Measurements from ENCODE around the gene PTAR1. TPM values are rescaled to one million over a fixed set of nuclear protein-coding genes. Genes with fewer than 3 reads are reported as not detected.

PTAR1 gene
- total RNA-seq (10 to 100 TPM; 18.4 to 37.4 (median 25.8) TPM), polyA plus RNA-seq (1 to 10 TPM; 5.8 to 9.1 TPM)
- long read RNA-seq, donor 1, partial matches to known transcripts = 0 of 6 reads
- long read RNA-seq, donor 1, other reads (novel, unspliced or antisense) = 4 of 6 reads
- long read RNA-seq, donor 2, partial matches to known transcripts = 3 of 13 reads
- long read RNA-seq, donor 2, other reads (novel, unspliced or antisense) = 5 of 13 reads
- long read RNA-seq, donor 3, partial matches to known transcripts = 0 of 6 reads
- long read RNA-seq, donor 3, other reads (novel, unspliced or antisense) = 4 of 6 reads

GRCh38 chr9:69759421-69760277, at the start of gene PTAR1:
PTAR1 (minus strand) TSS chr9:69760011; CDS start chr9:69759938, 73 bp downstream.
- Histone ChIP-seq H3K36me3 (no peaks in the 10 kb centered on the region), H3K4me1 (peaks cover 3 to 35% (median 19%) of the 10 kb centered on the region in 12 donors), H3K27me3 (no peaks in the 10 kb centered on the region), H3K9me3 (no peaks in the 10 kb centered on the region), H3K4me3 (peak within 1 kb of the TSS; percentile 76 to 98 (median 90)), H3K27ac (peak within 1 kb of the TSS; percentile 93 to 98 (median 98))
- peak in 1 of 2 donors; percentile 53 for TF ChIP-seq POLR2A (IDR thresholded peaks at IDR 0.05)
- peak in 1 of 12 donors; percentile 6 for TF ChIP-seq CTCF (IDR thresholded peaks at IDR 0.05)
- DNase-seq (peak; percentile 93 to 96 (median 94)), ATAC-seq (peak; percentile 91 to 99 (median 97))
- intact Hi-C loops (cut with DNase I) = loop anchor here in 8 of 10 donors (1.0 to 10.0 kb wide), 6 partner anchors 86 to 505 kb away; partner anchors contain the start of gene APBA1 (in 7 of the 8)
- 0% methylated on average over 68 to 98 of the region's 98 CpGs for WGBS, 4 donors

- ATAC-seq = no peak
- 69 to 77% (median 72%) methylated on average over 8 of the region's 8 CpGs for WGBS, 4 donors
Observed at GRCh38 chr9:69809304-69809863, 49.6 kb upstream of the PTAR1 start.

GRCh38 chr9:69806627-69807026, 46.8 kb upstream of the PTAR1 start:
- Histone ChIP-seq H3K36me3 (no peaks in the 10 kb centered on the region), H3K27ac (peak overlapping the region in 1 of 12 donors; percentile 29), H3K4me1 (peaks cover 0 to 14% (median 3%) of the 10 kb centered on the region in 12 donors), H3K27me3 (no peaks in the 10 kb centered on the region), H3K4me3 (no peak overlapping the region), H3K9me3 (no peaks in the 10 kb centered on the region)
- intact Hi-C loops (cut with DNase I) = loop anchor here in 2 of 10 donors (10.0 kb wide), 2 partner anchors 68 to 278 kb away; no protein-coding TSS in a partner anchor
- 56 to 69% (median 64%) methylated on average over 6 of the region's 6 CpGs for WGBS, 4 donors
- DNase-seq (no peak), ATAC-seq (no peak)
- TF ChIP-seq POLR2A (IDR thresholded peaks at IDR 0.05) = no peak
- TF ChIP-seq CTCF (IDR thresholded peaks at IDR 0.05) = no peak

More at GRCh38 chr9:69809304-69809863, 49.6 kb upstream of the PTAR1 start:
- H3K9me3 ChIP-seq = no peaks in the 10 kb centered on the region
- TF ChIP-seq CTCF (IDR thresholded peaks at IDR 0.05) (peak in 2 of 12 donors; percentile 5 to 9), POLR2A (IDR thresholded peaks at IDR 0.05) (no peak)
- H3K36me3 ChIP-seq = no peaks in the 10 kb centered on the region
- H3K27ac ChIP-seq = no peak overlapping the region
- no peak overlapping the region for H3K4me3 ChIP-seq
- peaks cover 0 to 26% (median 3%) of the 10 kb centered on the region in 12 donors for H3K4me1 ChIP-seq
- H3K27me3 ChIP-seq = peaks cover 0 to 3% (median 0%) of the 10 kb centered on the region in 9 donors
- intact Hi-C loops (cut with DNase I) = loop anchor here in 2 of 10 donors (10.0 kb wide), 2 partner anchors 65 to 275 kb away; no protein-coding TSS in a partner anchor
- no peak for DNase-seq
